Erythroblast (primary cell): ENCODE data around the gene PAFAH1B2.

ENCODE experiments used
- DNase-seq, 2 experiments: peaks; one replicate each; lab custom pipeline; 2025; lab: John Stamatoyannopoulos, UW
- GATA1 ChIP-seq: IDR thresholded peaks from 2 replicates; pipeline ENCODE4 v1.6.1; 2011; ENCODE audit warnings: low read depth, mild to moderate bottlenecking, control low read depth, low read length, moderate library complexity
- POLR2A ChIP-seq: IDR thresholded peaks from 2 replicates; pipeline ENCODE4 v1.6.1; 2011; ENCODE audit warnings: mild to moderate bottlenecking, low read length

PAFAH1B2 gene

GRCh38 chr11:117219001-117219400, 74.9 kb downstream of the PAFAH1B2 start:
- TF ChIP-seq POLR2A (no peak), GATA1 (no peak)
- DNase-seq: no peak

GRCh38 chr11:117219455-117219854, 75.4 kb downstream of the PAFAH1B2 start:
- DNase-seq: no peak
- TF ChIP-seq GATA1 (no peak), POLR2A (no peak)

GRCh38 chr11:117219995-117220394, 75.9 kb downstream of the PAFAH1B2 start:
- DNase-seq: peak; percentile 56 to 73
- TF ChIP-seq GATA1 (no peak), POLR2A (peak; percentile 24)

- TF ChIP-seq GATA1 (no peak), POLR2A (no peak)
- DNase-seq: peak; percentile 20 to 21
These were observed 76.5 kb downstream of the PAFAH1B2 start for GRCh38 chr11:117220568-117220967.

GRCh38 chr11:117220999-117221774, 77.1 kb downstream of the PAFAH1B2 start:
- no peak for TF ChIP-seq POLR2A
- TF ChIP-seq GATA1: no peak
- peak in 1 of 2 experiments; percentile 21 for DNase-seq

- TF ChIP-seq POLR2A (no peak), GATA1 (no peak)
- no peak for DNase-seq
These were observed 77.9 kb downstream of the PAFAH1B2 start for GRCh38 chr11:117221775-117222517.

- DNase-seq: no peak
- TF ChIP-seq POLR2A: no peak
- no peak for TF ChIP-seq GATA1
These were observed 79.1 kb downstream of the PAFAH1B2 start for GRCh38 chr11:117222991-117223740.

- TF ChIP-seq GATA1 (peak; percentile 17), POLR2A (peak; percentile 49)
- peak; percentile 87 to 91 for DNase-seq
These were observed 79.9 kb downstream of the PAFAH1B2 start for GRCh38 chr11:117223741-117224689.

- TF ChIP-seq GATA1: no peak
- no peak for TF ChIP-seq POLR2A
- no peak for DNase-seq
These were observed 81.6 kb downstream of the PAFAH1B2 start for GRCh38 chr11:117225553-117226170.
